ENCODE measurements around the gene PCNT. TPM values are rescaled to one million over a fixed set of nuclear protein-coding genes. Genes with fewer than 3 reads are reported as not detected.

PCNT gene
- total and polyA plus RNA-seq, 2 of the 8 experiments (the other 6 are each of a cell fraction or from before 2014, with no cell fraction given), result 9.9 to 45.1 TPM

- TF ChIP-seq CBX5 (IDR thresholded peaks at IDR 0.05; ENCODE audit: low read depth, low read length) (no peak), CHD7 (IDR thresholded peaks at IDR 0.05; ENCODE audit: insufficient replicate concordance, low read length) (no peak), HDAC6 (IDR thresholded peaks at IDR 0.05; ENCODE audit: low read depth, low read length) (no peak)
Observed at GRCh38 chr21:46439906-46440305, 116.0 kb downstream of the PCNT start (continued).
